Omental fat pad (tissue), 3 donors: ENCODE measurements around the gene SORL1-AS1.

Source experiments
- ATAC-seq: fragments of 150-250 bp; one replicate; pipeline ENCODE4 v1.9.1; 2016; ENCODE audit warnings: mild to moderate bottlenecking, moderate library complexity; ENCODE audit not compliant: low FRiP score
- DNase-seq: peaks from one replicate; pipeline ENCODE4 v3.0.0-alpha.2; 2019; ENCODE audit warnings: low spot score
- CTCF ChIP-seq, 3 donors: fragments of 450-650 bp; IDR thresholded peaks; one replicate each; pipeline ENCODE4 v1.5.1; 2016 to 2017; ENCODE audit warnings: antibody characterized with exemption in 3 of 3, mild to moderate bottlenecking in 3 of 3, moderate library complexity in 2 of 3

Gene SORL1-AS1

GRCh38 chr11:121489823-121490222, 37.1 kb upstream of the SORL1-AS1 start:
- DNase-seq = no peak
- no peak for TF ChIP-seq CTCF (IDR thresholded peaks at IDR 0.05)

GRCh38 chr11:121488641-121489040, 35.9 kb upstream of the SORL1-AS1 start:
- DNase-seq = no peak

More at GRCh38 chr11:121489823-121490222, 37.1 kb upstream of the SORL1-AS1 start:
- no peak for ATAC-seq

GRCh38 chr11:121488170-121488569, 35.4 kb upstream of the SORL1-AS1 start:
- TF ChIP-seq CTCF (IDR thresholded peaks at IDR 0.05) = no peak
- ATAC-seq (no peak), DNase-seq (no peak)

More at GRCh38 chr11:121488641-121489040, 35.9 kb upstream of the SORL1-AS1 start:
- ATAC-seq = no peak
- no peak for TF ChIP-seq CTCF (IDR thresholded peaks at IDR 0.05)

- DNase-seq (no peak), ATAC-seq (no peak)
- no peak for TF ChIP-seq CTCF (IDR thresholded peaks at IDR 0.05)
Observed at GRCh38 chr11:121487191-121487590, 34.4 kb upstream of the SORL1-AS1 start.

- ATAC-seq (no peak), DNase-seq (no peak)
- no peak for TF ChIP-seq CTCF (IDR thresholded peaks at IDR 0.05)
Observed at GRCh38 chr11:121486054-121486453, 33.3 kb upstream of the SORL1-AS1 start.

GRCh38 chr11:121485216-121485615, 32.4 kb upstream of the SORL1-AS1 start:
- ATAC-seq = no peak
- no peak for TF ChIP-seq CTCF (IDR thresholded peaks at IDR 0.05)

GRCh38 chr11:121483805-121484480, 31.2 kb upstream of the SORL1-AS1 start:
- DNase-seq (no peak), ATAC-seq (no peak)
- TF ChIP-seq CTCF (IDR thresholded peaks at IDR 0.05) = no peak

More at GRCh38 chr11:121485216-121485615, 32.4 kb upstream of the SORL1-AS1 start:
- no peak for DNase-seq
